ENCODE measurements around the gene OTOP2.

OTOP2 gene

DNA sequence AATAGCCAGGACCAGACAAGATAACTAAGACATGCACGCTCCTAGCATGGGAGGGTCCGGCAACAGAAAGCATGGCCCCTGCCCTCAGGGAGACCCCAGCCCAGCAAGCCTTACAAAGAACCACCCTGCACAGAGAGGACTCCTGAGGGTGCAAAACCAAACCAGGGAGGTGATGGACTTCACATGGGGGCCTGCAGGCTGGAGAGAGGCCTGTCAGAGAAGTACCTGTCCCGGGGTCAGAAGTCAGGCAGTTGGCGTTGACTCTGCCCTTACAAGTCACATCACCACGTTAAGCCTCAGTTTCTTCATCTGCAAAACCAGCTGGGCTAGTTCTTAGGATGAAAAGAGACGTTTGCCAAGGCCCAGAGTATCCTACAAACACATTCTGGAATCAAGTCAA lies 4.7 kb downstream of the OTOP2 start:
- no peak for DNase-seq

DNA sequence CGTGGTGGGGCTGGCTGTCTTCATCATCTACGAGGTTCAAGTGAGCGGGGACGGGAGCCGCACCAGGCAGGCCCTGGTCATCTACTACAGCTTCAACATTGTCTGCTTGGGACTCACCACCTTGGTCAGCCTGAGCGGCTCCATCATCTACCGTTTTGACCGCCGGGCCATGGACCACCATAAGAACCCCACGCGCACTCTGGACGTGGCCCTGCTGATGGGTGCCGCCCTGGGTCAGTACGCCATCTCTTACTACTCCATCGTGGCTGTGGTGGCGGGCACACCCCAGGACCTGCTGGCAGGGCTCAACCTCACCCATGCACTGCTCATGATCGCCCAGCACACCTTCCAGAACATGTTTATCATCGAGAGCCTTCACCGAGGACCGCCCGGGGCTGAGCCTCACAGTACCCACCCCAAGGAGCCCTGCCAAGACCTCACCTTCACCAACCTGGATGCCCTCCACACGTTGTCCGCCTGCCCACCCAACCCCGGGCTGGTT lies 6.5 kb downstream of the OTOP2 start:
- DNase-seq = no peak

DNA sequence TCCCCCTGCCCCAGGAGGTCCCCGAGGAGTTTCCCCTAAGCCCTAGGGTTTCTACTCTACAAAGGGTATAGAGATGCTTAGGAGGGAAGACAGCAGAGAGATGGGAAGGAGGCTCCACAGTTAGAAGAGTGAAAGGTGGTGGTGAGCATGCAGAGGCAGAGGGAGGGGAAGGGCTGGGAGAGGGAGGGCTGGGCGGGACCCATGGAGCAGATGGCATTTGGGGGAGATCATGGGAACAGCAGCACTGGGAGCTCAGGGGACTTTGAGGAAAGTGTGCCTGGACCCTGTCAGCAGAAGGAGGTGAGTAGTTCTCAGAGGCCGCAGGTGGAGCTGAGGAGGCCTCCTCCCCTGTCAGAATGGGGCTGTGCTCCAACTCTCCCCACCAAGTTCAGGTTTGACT lies 11.0 kb downstream of the OTOP2 start:
- DNase-seq = no peak

DNA sequence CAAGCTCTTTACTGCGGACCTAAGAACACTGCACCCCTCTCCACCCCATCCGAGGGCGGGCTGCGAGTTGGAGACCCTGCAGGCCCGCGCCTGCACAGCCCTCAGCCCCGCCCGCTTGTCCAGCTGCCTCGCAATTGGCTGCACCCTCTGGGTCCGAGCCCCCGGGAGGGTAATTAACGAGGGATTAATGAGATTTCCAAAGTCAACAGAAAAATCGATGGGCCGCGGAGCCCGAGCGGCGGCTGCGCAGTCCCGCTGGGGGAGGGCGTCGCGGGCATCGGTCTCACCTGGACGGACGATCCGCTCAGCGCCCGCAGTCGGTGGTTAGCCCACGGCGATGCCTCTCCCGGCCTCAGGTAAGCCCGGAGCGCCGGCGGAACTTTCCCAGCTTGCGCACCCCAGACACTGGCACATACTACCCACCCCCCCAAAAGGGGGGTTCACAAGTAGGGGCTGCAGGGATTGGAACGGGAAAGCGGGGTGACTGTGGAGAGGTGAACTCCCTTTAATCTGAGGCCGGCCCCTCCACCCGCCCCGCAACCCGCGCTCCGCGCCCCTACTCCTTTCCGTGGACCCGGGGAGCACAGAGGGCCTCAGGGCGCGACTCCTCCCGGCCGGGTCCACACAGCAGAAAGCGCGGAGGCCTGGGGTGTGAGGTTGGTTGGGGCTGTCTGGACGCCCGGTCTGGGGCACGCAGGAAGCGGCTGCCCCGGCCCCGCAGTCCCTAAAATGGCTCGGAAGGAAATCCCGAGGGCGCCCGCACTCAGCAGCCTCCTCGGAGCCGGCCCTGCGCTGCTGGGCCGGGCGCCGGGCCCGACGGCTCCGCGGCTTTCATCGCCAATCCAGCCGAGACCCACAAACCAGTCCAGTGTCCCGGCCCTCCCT lies 11.8 kb downstream of the OTOP2 start, which contains the start of gene OTOP3:
Gene OTOP3, plus strand, starts transcription at position 314 of the 885 bp plus-strand sequence. Its CDS starts 24 bp downstream, at position 338.
- DNase-seq = no peak

DNA sequence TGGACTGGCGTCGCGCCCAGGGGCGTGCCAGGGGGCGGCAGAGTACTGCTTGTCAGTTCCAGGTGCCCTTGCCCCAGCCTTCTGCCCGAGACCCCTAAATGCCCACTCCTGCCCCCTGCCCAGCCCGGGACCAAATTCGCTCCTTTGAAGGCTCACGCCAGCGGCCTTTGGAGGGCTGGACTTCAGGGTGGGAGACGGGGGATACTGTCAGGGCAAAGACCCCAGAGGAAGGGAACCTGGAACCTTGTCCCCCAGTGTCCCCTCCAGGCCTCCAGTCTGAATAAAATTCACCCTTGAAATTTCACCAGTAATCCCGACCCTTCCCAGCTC lies 12.4 kb downstream of the OTOP2 start:
- DNase-seq = no peak

DNA sequence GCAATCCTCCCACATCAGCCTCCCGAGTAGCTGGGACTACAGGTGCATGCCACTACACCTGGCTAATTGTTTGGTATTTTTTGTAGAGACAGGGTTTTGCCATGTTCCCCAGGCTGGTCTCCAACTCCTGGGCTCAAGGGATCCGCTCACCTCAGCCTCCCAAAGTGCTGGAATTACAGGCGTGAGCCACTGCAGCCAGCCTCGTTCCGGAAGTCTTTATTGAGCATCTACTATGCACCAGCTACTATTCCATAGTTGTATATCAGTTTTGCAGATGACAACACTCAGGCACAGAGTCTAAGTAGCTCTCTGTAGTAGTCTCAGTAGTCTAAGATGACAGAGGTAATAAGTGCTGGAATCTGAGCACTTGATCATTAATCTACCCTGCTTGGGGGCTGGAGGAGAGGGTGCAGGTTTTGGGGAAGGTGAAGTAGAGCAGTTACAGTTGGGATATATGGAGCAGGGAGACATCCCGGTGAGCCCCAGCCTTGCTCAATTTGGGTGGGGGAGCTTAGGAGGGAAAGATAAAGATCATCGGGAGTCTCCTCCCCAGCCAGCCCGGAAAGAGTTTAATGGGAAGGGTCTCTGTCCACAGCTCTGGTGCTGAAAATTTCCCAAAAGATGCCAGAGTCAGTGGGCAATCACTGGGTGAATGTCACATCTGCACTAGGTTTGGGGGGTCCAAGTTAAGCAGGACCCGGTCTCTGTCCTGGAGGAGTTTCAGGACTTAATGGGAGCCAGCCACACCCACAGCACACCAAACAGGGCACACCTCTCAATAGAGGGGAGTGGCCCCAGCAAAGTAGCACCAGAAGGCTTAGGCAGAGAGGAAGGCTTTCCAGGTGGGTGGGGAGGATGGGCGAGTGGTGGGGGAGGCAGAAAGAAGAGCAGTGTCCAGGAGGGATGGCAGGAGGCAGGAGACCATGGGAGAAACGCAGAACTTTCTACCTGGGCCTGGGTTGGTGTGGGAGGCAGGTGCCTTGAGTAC lies 13.3 kb downstream of the OTOP2 start:
- DNase-seq = no peak

DNA sequence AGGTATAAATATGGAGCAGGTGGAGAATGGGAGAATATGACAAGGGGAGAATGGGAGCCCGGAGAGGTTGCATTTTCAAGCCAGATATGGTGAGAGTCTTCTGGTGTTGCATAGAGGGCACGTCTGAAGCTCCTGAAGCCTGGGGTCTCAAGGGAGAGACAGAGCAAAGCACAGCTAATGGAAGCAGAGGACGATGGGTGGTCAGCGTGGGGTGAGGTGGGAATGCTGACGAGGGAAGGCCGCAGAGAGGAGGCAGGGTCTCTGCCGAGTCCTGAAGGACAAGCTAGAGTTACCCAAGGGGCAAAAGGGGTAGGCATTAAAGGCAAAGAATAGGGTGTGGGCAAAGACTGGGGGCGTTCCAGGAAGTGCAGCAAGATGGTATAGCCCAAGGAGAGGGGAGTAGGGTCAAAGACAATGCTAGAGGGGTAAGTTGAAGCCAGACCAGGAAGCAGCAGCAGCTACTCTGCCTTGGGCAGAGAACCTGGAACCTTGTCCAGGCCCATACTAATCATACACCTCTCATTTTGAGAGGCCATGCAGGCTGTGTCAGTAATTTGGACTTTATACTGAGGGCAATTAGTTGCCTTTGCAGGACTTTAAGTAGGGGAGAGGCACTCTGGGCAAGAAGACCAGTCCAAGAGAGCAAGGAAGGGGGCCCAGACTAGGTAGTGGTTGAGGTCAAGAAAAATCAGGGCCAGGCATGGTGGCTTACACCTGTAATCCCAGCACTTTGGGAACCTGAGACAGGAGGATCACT lies 14.3 kb downstream of the OTOP2 start:
- no peak for DNase-seq

DNA sequence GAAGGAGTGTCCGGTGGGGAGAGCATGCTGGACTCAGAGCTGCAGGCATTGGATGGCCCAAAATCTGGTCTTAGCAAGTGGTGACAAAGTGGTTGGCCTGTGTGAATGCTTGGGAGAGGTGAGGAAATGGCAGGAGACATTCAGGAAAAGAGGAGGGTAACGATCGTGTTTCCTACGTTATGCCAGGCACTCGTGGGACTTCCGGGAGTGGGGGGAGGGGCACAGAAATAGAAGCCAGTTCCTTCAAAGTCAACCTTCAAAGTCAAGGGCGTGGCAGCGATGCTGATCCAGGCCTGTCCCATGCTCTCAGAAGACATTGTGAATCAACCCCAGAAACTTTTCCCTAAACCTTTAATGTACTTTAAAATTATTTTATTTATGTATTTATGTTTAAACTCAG lies 15.5 kb downstream of the OTOP2 start:
- DNase-seq = no peak

DNA sequence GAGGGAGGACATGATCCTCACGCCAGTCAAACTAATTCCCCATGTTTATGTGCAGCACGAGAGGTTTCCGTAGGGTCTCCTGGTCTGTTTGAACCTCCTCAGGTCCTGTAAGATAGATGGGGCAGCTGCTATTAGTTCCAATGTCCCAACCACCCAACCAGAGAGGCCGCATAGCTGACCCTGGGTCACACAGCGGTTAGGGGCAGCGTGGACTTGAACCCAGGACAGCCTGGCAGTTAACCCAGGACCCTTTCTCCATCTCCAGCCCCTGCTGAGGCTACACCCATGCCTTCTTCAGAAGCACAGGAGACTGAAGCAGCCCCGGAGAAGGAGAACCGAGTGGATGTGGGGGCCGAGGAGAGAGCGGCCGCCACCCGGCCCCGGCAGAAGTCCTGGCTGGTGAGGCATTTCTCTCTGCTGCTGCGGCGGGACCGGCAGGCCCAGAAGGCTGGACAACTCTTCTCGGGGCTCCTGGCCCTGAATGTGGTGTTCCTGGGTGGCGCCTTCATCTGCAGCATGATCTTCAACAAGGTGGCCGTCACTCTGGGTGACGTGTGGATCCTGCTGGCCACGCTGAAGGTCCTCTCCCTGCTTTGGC lies 17.2 kb downstream of the OTOP2 start:
- DNase-seq = no peak

DNA sequence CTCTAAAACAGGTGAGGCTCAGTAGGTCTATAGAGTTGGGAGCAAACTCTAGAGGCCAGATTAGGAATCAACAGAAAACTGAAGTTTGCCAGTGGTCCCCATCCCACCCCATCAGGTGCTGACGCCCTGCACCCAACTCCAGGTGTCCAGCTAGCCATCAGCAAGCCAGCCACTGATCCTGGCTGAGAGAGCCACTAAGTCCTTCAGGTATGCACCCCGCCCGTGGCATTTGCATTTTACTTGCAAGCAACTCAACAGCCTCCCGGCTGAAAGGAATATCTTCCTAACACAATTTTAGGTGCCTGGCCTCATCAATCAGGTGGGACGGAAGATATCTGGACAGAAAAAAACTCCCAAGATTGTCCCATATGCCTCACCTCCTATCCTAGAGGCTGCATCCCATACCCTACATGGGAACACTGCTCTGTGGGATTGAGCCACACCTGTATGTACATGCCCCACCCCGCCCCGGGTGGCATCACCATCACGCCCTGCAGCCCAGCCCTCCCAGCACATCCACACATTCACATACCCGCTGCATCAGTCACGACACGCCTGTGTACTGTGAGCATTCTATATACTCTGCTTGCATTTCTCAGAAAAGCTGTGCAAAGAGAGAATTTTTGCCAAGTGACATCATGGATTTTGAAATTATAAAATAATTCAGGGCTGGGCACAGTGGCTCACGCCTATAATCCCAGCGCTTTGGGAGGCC lies 19.9 kb downstream of the OTOP2 start:
- no peak for DNase-seq

DNA sequence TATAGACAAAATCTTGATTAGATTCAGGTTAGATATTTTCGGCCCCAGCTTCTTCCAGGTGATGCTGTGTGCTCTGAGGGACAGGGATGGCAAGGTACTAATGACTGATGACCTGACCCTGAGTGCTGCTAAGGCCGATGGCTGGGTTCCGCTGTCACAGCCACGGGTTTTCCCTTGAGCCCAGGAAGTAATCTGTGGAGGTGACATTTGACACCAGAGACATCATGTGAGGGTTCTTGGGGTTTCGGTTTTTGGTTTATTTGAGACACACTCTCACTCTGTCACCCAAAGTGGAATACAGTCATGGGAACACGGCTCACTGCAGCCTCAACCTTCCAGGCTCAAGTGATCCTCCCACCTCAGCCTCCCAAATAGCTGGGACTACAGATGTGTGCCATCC lies 21.5 kb downstream of the OTOP2 start:
- DNase-seq = no peak

DNA sequence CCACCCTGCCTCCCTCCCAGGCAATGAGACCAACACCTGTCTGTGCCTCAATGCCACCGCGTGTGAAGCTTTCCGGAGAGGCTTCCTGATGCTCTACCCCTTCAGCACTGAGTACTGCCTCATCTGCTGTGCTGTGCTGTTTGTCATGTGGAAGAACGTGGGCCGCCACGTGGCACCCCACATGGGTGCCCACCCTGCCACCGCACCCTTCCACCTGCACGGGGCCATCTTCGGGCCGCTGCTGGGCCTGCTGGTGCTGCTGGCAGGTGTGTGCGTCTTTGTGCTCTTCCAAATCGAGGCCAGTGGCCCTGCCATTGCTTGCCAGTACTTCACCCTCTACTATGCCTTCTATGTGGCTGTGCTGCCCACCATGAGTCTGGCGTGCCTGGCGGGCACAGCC lies 22.6 kb downstream of the OTOP2 start:
- DNase-seq = no peak

DNA sequence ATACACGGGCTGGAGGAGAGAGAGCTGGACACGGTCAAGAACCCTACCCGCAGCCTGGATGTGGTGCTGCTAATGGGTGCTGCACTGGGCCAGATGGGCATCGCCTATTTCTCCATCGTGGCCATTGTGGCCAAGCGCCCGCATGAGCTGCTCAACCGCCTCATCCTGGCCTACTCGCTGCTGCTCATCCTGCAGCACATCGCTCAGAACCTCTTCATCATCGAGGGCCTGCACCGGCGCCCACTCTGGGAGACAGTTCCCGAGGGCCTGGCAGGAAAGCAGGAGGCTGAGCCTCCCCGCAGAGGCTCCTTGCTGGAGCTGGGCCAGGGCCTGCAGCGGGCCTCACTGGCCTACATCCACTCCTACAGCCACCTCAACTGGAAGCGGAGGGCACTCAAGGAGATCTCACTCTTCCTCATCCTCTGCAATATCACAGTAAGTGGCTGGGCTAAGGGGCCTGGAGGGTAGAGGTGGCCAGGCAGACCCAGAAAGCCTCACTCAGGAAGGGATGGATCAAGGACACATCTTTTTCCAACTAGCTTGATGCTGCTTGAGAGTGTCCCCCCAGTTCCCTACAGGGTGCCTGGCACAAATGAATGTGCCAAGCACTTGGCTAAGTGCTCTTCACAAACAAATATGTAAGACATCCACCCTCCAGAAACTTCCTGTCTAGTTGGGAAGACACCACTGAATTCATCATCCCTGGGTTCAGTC lies 23.1 kb downstream of the OTOP2 start:
- no peak for DNase-seq

DNA sequence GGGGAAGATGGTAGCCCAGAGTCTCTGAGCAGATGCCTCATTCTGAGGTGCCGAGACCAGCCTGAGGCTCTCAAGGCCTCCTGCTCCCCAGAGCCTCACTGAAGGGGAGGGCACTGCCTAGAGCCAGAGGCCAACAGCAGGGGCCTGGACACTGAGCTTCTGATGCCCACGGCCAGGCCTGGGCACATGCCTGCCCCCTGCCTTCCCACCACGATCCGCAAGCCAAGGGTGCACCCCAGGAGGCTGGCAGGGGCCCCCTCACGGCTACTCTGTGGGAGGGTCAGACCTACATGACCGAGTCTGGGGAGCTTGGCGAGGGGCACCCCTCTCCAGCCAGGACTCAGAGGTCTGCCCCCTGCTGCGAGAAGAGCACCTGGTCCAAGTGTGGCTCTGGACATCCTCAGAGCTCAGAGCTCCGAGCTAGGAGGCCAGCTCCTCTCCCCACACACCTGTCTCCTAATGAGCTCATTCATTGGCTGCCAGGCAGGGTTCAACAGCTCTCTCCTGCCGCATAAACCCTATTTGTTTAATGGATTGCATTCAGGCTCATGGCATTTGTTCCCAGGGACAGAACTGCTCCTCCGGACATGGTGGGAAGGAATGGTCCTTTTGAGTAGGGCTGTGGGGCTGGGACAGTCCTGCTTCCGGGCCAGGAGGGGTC lies 25.5 kb downstream of the OTOP2 start:
- DNase-seq = no peak

DNA sequence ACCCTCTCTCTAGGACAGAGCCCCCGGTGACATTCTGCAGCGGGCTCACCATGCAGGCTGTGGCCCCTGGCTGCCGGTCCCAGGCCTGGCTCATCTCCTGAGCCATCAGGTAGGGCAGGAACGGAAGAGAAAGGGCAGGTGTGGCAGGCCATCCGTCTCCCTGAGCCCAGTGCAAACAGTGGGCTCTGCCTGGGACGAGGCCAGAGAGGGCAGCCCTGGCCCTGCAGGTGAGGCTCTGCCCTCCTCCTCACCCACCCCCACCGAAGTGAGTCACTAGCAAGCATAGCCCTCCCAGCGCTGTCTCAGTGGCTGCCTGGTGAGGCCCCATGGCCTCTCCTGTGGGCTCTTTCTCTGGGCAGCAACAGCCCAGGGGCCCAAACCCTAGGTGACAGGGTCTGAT lies 26.1 kb downstream of the OTOP2 start:
- no peak for DNase-seq

DNA sequence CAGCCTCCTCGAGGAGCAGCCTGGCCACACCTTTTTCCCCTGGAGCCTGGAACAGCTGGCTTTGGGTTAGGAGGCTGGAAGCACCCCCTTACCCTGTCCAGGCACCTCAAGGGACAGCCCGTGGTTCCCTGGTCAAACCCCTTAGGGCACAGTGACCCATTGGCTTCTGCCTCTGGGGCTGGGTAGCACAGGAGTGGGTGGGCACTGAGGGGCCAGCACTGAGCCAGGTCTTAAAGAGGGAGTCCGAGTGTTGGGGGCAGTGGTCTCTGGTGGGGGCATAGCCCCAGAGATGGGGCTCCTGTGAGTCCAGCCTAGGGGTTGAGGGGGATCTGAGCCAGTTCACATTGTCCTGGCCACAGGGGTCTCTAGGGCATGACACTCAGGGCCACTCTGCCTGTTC lies 27.0 kb downstream of the OTOP2 start:
- no peak for DNase-seq

DNA sequence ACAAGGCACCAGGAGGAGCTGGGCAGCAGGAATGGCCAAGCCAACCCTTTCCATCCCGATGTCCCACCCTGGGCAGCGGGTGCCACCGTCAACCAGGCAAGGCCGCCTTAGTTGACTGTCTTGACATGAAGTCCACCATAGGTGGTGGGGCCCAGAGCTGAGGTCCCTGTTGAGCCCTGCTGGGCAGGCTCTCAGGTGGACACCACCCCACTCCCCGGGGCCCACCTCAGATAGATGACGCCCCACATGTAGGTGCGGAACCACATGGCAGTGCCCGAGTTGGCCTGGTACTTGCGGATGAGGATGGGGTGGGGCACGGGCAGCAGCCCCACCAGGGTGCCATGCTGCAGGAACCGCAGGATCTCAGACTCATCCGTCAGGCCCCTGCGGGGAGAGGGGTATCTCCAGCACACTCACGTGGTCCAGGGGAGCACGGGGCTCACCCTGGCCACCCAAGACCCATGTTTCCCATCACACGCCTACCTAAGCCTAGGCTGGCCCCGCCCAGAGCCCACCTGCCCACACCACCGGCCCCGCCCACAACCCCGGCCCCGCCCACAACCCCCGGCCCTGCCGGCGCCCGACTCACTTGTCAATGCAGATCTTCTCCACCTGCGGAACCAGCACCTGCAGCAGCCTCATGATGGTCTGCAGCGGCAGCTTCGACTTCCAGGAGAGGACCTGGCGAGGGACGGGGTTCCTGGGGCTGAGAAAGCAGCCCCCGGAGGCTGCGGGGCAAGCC lies 27.8 kb downstream of the OTOP2 start:
- DNase-seq = no peak

DNA sequence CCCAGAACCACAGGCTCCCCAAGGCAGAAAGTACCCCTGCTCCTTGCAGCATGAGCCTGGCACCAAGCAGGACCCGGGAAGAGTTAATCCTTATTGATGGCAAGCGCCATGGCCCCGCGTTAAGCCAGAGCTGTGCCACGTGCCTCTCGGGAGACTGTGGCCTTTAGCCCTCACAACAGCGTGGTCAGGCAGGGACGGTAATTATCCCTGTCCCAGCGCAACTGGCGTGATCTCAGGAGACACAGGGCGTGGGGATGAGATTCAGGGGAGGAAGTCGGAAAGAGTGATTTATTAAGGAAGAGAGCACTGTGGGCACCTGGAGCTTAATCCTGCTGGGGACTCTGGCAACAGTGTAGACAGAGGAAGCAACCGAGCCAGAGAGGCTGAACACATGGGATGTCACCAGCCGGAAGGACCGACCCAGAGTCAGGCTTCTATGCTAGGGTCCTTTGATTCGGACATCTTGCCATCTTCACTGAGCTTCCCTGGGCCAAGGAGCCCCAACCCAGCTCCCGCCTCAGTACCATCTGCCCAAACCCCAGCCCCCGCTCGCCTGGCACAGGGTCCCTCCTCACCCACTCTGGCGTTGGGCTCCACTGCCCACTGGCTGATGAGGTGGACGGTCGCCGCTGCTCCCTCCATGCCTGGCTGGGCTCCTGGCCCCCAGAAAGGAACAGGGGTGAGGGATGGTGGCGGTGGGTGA lies 28.5 kb downstream of the OTOP2 start:
- DNase-seq = no peak

DNA sequence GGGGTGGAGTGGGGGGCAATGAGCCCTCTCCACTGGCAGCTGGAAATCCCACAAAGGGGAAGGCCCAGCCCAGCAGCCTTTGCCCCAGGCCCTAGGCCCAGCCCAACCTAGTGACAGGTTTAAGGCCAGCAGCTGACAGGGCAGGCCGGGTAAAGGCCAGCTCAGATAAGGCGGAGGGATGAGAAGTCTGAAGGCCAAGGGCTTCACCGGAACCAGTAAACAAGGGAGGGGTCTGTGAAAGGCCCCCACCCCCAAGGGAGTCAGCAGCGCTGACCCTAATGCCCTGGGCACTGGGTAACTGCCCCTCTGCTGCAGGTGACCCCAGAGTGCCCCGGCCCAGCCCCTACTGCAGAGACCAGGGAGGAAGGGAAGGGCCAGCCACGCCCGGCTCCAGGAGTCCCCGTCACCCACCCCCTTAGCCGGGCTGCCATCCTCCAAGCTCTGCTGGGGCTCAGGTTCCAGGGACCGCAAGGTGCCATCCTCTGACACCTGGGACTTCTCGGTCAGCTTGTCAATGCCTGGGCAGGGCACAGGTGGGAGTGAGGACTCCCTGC lies 29.1 kb downstream of the OTOP2 start:
- DNase-seq = no peak
